ENCODE measurements around the gene BCL2L1. TPM values are rescaled to one million over a fixed set of nuclear protein-coding genes. Genes with fewer than 3 reads are reported as not detected.

The BCL2L1 gene
- total RNA-seq, 1 donor from 2014 or later = 55.2 TPM

DNA sequence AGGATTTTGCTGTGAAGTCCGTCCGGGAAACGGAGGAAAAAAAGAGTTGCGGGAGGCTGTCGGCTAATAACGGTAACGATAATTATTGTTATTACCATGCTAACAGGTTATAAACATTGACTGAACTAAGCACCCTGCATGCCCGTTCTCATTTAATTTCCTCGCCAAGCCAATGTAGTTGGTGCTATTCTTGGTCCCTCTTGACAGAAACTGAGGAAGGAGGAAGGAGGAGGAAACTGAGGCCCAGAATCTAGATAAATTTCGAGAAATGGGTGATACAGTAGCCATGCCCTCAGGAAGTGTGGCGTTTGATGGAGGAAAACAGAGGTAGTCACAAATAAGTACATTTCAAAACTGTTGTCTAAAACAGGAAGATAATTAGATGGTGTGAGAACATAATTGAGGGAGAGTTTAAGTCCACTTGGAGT lies 16.9 kb upstream of the BCL2L1 start:
- no peak for DNase-seq (ENCODE audit: missing footprints)
- intact Hi-C loops (cut with DNase I) = loop anchor here (5.0 kb wide), 1 partner anchor 78 kb away; the partner anchor contains the start of gene MYLK2
- ATAC-seq = no peak

DNA sequence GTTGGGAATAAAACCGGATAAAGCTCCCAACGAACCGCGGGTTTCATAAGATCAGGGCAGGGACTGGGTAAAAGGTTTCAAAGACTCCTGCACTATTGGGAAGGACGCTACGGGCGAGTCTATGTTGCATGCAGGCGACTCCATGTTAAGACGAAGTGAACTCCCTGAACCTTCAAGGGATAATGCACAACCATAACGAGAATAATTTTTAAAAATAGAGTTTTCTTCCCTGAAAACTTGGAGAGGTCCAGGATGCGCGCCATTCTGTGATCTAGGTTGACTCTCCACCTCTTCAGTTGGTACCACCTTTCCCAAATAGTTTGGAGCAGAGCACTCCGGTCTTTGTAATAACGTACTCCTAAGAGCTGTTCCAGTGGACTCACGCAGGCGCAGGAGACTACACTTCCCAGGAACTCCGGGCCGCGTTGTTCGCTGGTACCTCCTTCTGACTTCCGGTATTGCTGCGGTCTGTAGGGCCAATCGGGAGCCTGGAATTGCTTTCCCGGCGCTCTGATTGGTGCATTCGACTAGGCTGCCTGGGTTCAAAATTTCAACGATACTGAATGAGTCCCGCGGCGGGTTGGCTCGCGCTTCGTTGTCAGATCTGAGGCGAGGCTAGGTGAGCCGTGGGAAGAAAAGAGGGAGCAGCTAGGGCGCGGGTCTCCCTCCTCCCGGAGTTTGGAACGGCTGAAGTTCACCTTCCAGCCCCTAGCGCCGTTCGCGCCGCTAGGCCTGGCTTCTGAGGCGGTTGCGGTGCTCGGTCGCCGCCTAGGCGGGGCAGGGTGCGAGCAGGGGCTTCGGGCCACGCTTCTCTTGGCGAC lies 16.3 kb upstream of the BCL2L1 start, which contains the start of gene TPX2:
Gene TPX2, plus strand, starts transcription at position 562 of the 821 bp plus-strand sequence. CDS start 18,187 bp downstream, outside the sequence.
- ATAC-seq (peak; percentile 100), DNase-seq (ENCODE audit: missing footprints) (peak; percentile 96)
- intact Hi-C loops (cut with DNase I) = loop anchor here (5.0 kb wide), 1 partner anchor 78 kb away; the partner anchor contains the start of gene MYLK2

DNA sequence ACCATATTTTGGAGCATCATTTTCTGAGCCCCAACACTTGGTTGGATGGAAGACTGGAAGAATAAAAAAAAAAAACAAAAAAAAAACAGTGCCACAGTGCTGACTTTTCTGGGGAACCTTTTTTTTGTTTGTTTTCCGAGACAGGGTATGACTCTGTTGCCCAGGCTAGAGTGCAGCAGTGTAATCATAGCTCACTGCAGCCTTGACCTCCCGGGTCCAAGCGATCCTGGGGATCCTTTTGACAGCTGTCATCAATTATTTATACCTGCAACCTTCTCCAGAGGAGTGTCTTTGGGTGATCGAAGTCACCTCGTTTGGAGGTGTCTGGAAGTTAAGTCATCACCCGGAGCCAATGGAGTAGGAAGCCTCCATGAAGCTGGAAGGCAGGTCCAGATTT lies 8.7 kb upstream of the BCL2L1 start:
- DNase-seq (ENCODE audit: missing footprints) = no peak
- intact Hi-C loops (cut with DNase I) = no loop called here
- no peak for ATAC-seq

DNA sequence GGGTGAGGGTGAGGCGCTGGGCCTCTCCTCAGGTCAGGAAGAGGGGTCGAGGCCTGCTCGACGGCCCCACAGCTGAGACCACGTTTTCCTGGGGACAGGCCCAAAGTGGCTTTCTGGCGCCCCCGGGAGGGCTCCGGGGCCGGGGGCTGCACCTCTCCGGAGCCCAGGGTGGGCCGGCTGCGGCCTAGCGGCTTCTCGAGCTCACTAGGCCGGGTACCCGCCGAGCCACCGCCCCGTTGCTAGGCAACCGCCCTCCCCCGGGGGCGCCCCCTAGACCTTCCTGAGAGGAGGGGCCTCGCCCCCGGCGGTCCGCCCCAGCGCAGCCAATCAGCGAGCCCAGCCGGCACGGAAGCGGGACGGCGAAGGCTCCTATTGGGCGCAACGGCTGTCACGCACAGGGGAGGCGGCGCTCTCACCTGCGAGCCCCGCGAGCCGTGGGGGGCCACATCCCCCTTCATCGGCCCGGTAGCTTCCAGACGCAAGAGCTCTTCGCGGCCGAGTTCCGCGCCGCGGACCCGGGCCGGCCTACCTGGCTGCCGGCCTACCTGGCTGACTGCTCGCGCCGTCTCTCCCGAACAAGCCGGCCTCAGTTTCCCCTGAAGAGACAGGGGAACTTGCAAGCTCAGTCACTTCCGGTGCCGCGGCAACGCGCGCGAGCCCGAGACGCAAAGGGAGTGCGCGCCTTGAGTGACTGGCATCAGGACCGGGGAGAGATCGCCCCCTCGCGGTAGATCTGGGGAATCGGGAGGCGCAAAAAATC lies 831 bp upstream of the BCL2L1 start:
- DNase-seq (ENCODE audit: missing footprints) (peak; percentile 99), ATAC-seq (peak; percentile 96)
- intact Hi-C loops (cut with DNase I) = loop anchor here (1.0 to 5.0 kb wide), 3 partner anchors 61 to 151 kb away; no protein-coding TSS in a partner anchor

DNA sequence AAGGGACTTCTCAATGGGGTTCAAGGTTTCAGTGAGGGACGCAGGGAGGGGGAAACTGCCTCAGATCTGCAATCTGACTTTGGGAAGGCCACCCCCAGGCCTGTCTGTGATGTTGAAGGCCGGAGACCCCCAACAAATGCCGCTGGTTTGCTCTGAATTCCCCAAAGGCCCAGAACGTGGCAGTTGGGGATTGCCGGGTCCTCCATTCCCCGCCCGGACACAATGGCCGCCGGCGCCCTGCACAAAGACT lies 326 bp upstream of the BCL2L1 start:
- ATAC-seq (no peak), DNase-seq (ENCODE audit: missing footprints) (no peak)
- intact Hi-C loops (cut with DNase I) = loop anchor here (1.0 to 5.0 kb wide), 2 partner anchors 61 to 151 kb away; no protein-coding TSS in a partner anchor

DNA sequence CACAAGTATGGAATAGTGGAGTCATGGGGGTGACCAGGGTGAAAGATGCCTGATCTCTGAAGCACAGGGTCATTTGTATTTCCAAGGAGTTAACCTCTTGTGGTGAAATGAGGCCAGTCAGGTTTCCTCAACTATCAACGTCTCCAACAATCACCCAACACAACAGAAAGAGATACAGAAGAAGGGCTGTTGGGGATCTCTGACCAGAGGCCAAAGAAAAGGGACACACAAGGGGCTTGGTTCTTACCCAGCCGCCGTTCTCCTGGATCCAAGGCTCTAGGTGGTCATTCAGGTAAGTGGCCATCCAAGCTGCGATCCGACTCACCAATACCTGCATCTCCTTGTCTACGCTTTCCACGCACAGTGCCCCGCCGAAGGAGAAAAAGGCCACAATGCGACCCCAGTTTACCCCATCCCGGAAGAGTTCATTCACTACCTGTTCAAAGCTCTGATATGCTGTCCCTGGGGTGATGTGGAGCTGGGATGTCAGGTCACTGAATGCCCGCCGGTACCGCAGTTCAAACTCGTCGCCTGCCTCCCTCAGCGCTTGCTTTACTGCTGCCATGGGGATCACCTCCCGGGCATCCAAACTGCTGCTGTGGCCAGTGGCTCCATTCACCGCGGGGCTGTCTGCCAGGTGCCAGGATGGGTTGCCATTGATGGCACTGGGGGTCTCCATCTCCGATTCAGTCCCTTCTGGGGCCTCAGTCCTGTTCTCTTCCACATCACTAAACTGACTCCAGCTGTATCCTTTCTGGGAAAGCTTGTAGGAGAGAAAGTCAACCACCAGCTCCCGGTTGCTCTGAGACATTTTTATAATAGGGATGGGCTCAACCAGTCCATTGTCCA lies 1.0 kb downstream of the BCL2L1 start:
- intact Hi-C loops (cut with DNase I) = loop anchor here (5.0 kb wide), 1 partner anchor 149 kb away; no protein-coding TSS in a partner anchor
- DNase-seq (ENCODE audit: missing footprints) (no peak), ATAC-seq (no peak)

DNA sequence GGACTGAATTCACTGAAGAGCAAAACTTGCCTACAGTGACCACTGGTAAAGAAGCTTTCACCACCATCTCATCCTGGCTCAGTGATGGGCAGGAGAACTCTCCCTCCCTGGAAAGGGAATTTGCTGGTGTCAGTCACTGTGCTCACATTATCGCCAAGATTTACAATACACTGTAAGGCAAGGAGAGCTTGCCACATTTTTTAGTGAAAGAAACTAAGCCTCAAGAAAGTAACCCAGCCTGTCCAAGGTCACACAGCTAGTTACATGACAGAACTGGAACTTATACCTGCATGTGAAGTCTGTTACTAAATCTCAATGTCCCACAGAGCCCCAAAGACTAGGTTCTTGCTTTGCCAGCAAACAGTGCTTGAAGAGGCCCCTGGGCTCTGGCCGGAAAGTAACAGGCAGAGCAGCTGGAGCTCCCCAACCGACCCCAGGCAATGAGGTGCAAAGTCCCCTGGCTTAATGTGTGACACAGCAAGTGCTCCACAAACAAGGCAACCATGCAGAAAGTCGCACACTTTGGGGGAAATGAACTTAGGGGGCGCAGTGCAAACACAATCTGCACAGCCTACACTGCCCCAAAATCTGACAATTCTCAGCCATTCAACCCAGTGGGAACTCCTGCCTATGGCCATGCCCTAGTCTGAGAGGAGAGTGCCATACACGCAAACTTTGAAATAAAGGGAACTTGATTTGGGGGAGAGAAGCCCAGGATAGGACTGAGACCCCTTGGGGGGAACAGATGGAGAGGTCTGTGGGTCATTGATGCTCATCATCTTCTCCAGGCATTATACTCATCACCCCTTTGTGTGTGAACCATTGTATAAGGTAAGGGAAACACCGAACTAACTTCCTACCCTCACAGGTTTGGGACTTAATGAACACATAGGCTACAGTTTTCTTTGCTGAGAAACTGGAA lies 1.9 kb downstream of the BCL2L1 start:
- ATAC-seq = no peak
- DNase-seq (ENCODE audit: missing footprints) = no peak
- intact Hi-C loops (cut with DNase I) = loop anchor here (5.0 kb wide), 1 partner anchor 148 kb away; no protein-coding TSS in a partner anchor

DNA sequence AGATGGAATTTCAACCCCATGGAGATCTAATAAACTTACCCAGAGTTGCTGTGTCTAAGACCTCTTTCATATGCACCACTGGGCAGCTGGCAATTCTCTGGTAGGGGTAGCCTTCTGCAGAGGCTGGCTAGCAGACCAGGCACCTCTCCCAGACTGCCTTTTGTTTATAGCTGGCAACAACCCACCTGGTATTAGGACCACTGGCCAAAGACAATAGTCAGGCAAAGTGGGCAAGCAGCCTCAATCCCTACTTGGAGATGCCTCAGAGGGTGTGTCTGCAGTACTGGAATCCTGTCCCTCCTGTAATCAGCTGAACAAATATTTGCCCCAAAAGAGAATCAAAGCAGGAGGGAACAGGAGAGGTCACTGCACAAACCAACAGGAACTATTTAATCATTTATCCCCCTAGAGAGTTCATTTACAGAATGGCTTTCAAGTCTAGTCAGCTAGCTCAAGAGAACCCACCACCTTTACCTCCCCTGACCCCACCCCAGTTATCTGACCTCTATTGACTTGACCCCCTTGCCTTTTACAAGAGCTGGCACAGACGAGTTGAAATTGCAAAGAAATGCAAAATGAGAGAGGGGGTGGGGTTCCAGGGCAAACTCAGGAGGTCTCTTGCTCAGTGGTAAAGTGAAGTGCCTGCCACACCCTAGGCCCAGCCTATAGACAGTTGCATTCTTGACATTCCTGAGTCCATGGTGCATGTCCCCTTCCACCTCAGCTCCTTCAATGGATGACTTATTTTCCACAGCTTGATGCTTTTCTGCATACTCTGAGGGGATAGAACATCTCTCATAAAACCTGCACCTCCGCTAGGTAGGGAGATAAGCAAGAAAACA lies 2.8 kb downstream of the BCL2L1 start:
- ATAC-seq (no peak), DNase-seq (ENCODE audit: missing footprints) (no peak)
- intact Hi-C loops (cut with DNase I) = loop anchor here (5.0 kb wide), 1 partner anchor 148 kb away; no protein-coding TSS in a partner anchor

DNA sequence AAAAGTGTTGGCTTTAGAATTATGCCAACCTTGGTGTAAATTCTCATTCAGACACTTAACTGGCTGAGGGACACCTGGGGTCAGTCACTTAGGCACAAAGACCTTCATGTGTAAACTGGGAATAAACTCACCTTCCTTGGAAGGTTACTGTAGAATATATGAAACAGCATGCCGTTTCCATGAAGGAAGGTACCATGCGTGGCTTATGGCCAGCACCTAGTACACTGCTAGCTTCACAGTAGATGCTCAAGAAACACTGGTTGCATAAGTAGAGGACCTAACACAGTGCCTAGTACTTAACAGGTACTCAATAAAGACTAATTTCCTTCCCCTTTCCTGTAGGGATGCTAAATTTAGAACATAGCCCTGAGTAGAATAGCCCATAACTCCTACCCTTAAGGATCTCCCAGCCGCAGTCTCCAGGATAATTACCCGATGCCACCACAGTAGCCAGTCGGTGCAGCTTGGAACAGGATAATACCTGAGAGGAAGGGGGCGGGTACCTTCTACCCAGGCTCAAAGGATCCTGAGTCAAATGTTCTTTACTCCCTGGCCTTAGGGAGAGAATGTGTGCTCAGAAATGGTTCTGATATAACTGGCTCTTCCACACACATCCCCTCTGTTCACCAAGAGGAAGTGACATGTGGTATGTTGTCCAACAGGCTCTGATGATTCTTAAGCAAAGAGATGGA lies 3.6 kb downstream of the BCL2L1 start:
- ATAC-seq (no peak), DNase-seq (ENCODE audit: missing footprints) (no peak)
- intact Hi-C loops (cut with DNase I) = no loop called here

DNA sequence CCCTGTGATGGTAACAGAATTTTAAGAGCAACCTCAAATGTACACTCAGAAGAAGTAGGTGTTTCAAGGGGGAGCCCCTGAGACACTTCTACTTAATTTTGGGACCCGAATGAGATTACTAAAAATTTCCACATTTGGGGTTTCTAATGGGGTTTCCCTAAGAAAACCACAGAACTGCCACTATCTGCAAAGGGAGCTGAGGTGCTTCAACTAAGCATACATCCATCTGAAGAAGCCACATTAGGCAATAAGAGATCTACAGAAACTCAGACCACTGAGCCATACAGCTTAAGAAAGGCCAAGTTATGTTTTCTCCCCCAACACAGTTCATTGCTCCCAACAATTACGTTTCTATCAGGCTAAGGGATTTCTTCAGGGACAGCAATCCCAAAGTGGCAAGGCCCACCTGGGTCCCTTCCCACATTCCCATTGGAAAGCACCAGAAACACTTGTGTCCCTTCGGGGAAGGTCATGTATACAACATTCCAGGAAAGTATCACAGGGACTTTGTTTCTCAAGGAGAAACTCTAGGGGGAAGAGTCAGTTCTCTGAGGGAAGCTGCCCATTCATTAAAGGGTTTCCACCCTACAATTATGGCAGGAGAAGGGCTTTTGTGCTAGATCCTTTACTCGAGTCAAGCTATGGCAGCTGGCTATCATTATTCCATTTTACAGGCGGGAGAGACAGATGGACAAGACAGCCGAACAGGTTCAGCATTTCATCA lies 5.0 kb downstream of the BCL2L1 start:
- intact Hi-C loops (cut with DNase I) = no loop called here
- no peak for DNase-seq (ENCODE audit: missing footprints)
- ATAC-seq = no peak

DNA sequence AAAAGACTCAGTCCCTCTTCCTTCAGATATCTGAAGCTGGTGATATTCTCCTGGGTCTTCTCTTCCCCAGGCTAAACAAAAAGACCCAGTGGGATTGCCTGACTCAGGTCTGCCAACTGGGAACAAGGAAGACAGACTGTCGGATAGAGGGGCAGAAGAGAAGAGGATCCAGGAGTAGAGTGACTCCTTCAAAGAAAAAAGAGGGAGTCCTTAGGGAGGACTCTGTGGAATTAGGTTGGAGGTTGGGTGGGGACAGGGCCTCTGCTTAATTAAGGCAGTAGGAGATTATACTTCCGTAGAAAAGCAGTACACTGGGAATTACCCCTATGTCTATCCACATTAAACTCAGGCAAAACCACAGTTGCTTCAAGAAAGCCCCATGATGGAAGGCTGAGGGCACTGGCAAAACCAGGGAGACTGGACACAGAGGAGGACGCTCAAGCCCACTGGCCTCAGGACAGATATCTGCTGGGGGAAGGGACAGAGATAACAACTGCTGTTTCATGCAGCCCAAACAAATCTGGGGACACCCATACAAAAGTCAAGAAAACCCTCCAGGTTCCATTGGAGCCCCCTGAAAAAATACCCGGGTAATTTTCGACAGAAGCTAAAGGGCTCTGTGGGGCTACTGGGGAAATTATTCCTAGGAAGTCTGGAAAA lies 5.7 kb downstream of the BCL2L1 start:
- ATAC-seq (no peak), DNase-seq (ENCODE audit: missing footprints) (no peak)
- intact Hi-C loops (cut with DNase I) = no loop called here

DNA sequence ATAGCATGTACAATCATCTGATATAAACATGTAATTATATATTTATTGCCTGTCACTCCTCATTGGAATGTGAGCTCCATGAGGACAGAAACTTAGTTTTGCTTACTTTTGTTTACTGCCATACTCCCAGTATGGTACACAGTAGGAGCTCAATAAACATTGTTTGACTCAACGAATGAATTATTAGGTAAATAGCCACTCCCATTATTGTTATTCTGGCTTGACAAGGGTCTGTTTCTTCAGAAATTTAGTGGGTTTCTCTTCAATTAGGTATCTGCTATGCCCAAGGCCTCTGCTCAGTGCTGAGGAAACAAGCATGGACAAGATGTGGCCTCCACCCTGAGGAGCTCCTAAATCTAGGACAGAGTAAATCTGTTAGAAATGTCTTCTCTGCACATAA lies 6.3 kb downstream of the BCL2L1 start:
- ATAC-seq = no peak
- intact Hi-C loops (cut with DNase I) = no loop called here

DNA sequence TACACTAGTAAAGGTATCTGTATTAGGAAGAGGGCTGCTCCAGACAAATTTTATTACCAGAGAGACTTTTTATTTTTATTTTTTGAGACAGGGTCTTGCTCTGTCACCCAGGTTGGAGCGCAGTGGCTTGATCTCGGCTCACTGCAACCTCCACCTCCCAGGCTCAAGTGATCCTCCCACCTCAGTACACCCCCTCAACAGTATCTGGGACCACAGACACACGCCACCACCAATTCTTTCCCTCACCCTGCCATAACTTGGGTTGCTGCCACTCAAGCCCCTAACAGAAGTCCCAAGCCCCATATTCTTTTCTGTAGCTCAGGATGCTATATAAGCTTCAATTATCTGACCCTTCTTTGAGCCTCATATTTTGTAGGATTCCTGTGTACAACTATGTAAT lies 6.9 kb downstream of the BCL2L1 start:
- intact Hi-C loops (cut with DNase I) = no loop called here
- DNase-seq (ENCODE audit: missing footprints) (no peak), ATAC-seq (no peak)

More for the DNA sequence above, 6.3 kb downstream of the BCL2L1 start:
- DNase-seq (ENCODE audit: missing footprints) = no peak

DNA sequence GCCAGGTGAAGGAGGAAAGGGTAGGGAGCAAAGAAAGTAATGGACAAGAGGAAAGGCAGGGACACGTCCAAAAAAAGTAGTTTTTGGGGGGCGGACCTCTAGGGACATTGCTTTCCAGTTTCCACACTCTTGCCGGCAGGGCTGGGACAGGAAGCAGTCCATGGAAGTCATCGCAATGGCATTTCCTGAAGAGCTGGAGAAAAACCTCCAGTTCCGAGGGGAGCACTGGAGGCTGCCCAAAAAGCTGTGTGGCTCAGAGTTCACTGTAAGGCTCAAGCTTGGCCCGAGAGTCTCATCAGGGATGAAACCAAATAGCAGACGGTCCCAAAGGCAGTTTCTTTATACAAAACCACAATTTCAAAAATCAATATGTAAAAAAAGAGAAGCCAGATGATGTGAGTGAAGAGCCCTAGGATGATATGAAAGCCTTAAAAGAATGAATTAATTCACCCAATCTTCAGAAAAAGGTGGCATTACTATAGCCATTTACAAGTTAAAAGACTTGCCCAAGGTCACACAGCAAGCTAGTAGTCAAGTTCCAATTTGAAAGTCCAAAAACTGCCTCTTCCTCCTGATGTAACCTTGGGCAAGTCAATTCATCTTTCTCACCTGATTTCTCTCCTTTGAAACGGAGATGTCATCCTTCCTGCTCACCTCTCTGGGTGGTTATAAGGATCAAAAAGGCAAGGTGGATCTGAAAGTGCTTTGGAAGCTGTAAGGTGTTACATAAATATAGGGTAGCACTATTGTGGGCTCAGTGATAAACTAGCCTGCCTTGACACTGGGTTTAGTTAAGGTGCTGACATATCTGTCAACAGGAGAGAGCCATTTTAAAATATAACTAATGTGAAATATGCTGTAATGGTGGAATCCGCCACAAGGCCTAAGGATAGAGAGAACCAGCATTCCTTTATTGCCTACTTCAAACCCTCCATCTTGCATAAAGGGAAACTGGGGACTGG lies 9.1 kb downstream of the BCL2L1 start:
- DNase-seq (ENCODE audit: missing footprints) (peak; percentile 86), ATAC-seq (peak; percentile 64)
- intact Hi-C loops (cut with DNase I) = no loop called here

Data from Right ventricle myocardium inferior (tissue), 1 donor.